HEK293 (cell line): ENCODE results near the gene CLRN1.

ENCODE experiments used
- CTCF ChIA-PET: fragments of 350-600 bp; formaldehyde crosslinking; extraction: SDS; loops from one replicate; lab custom pipeline; 2021; ENCODE audit warnings: antibody characterized with exemption; lab: Yijun Ruan, JAX
- POLR2A ChIA-PET: fragments of 300-600 bp; formaldehyde crosslinking; extraction: SDS; loops from one replicate; lab custom pipeline; 2020; ENCODE audit warnings: antibody characterized with exemption, inconsistent platforms; lab: Yijun Ruan, JAX
- H3K27ac ChIP-seq: fragments of 200-500 bp; sonication (Bioruptor generic); 2 replicates; pipeline ENCODE4 v1.5.1; 2014; ENCODE audit warnings: low read depth, low read length, control low read depth, inconsistent platforms; ENCODE audit errors: extremely low read depth
- H3K36me3 ChIP-seq, 2 experiments: fragments of 200-500 bp in 1 of 2; sonication (Bioruptor generic) in 1 of 2; 1 replicate in 1 of 2; 2 replicates in 1 of 2; pipeline ENCODE4 v1.5.1; 2014 to 2017; ENCODE audit warnings: inconsistent platforms in 2 of 2, low read length in 2 of 2; ENCODE audit not compliant: control insufficient read depth in 2 of 2, insufficient read depth in 1 of 2
- H3K4me1 ChIP-seq: fragments of 200-500 bp; sonication (Bioruptor generic); 2 replicates; pipeline ENCODE4 v1.5.1; 2014; ENCODE audit warnings: mild to moderate bottlenecking, low read length, inconsistent platforms; ENCODE audit not compliant: control insufficient read depth, insufficient read depth
- H3K4me3 ChIP-seq: 2 replicates; pipeline ENCODE4 v1.5.1; 2011; ENCODE audit warnings: low read depth, mild to moderate bottlenecking, control low read depth, low read length, moderate library complexity
- H3K9me3 ChIP-seq: fragments of 200-500 bp; sonication (Bioruptor generic); 2 replicates; pipeline ENCODE4 v1.5.1; 2014; ENCODE audit warnings: low read depth, low read length, inconsistent platforms; ENCODE audit not compliant: control insufficient read depth, insufficient read depth
- BCL6B ChIP-seq: fragments of 450-650 bp; formaldehyde crosslinking; IDR thresholded peaks from 2 replicates; pipeline ENCODE4 v1.5.1; 2017; ENCODE audit warnings: missing biosample characterization, missing genetic modification characterization
- CTCF ChIP-seq: fragments of 450-650 bp; formaldehyde crosslinking; IDR thresholded peaks from 2 replicates; pipeline ENCODE4 v1.5.1; 2016; ENCODE audit warnings: missing biosample characterization, missing genetic modification characterization
- KLF8 ChIP-seq: fragments of 450-650 bp; formaldehyde crosslinking; IDR thresholded peaks from 2 replicates; pipeline ENCODE4 v1.5.1; 2016; ENCODE audit warnings: missing biosample characterization, missing genetic modification characterization
- OSR2 ChIP-seq: fragments of 450-650 bp; formaldehyde crosslinking; IDR thresholded peaks from 2 replicates; pipeline ENCODE4 v1.5.1; 2016; ENCODE audit warnings: missing biosample characterization, missing genetic modification characterization
- RBAK ChIP-seq: fragments of 450-650 bp; formaldehyde crosslinking; IDR thresholded peaks from 2 replicates; pipeline ENCODE4 v1.5.1; 2016; ENCODE audit warnings: missing biosample characterization, missing genetic modification characterization
- SCRT1 ChIP-seq: fragments of 450-650 bp; formaldehyde crosslinking; IDR thresholded peaks from 2 replicates; pipeline ENCODE4 v1.5.1; 2016; ENCODE audit warnings: missing biosample characterization, missing genetic modification characterization, borderline replicate concordance
- SP2 ChIP-seq: fragments of 450-650 bp; formaldehyde crosslinking; IDR thresholded peaks from 2 replicates; pipeline ENCODE4 v1.5.1; 2016; ENCODE audit warnings: missing biosample characterization, missing genetic modification characterization
- TCF7L2 ChIP-seq: IDR thresholded peaks from 2 replicates; pipeline ENCODE4 v1.6.1; 2011; ENCODE audit warnings: low read depth, mild to moderate bottlenecking, inconsistent platforms, low read length, moderate library complexity, borderline replicate concordance
- TRIM28 ChIP-seq: IDR thresholded peaks from 2 replicates; pipeline ENCODE4 v1.6.1; 2011; ENCODE audit warnings: low read length, control low read depth, borderline replicate concordance
- ZBTB1 ChIP-seq: fragments of 450-650 bp; formaldehyde crosslinking; IDR thresholded peaks from 2 replicates; pipeline ENCODE4 v1.5.1; 2016; ENCODE audit warnings: missing biosample characterization, missing genetic modification characterization
- ZBTB8A ChIP-seq: fragments of 450-650 bp; formaldehyde crosslinking; IDR thresholded peaks from 2 replicates; pipeline ENCODE4 v1.5.1; 2016; ENCODE audit warnings: missing biosample characterization, missing genetic modification characterization
- ZFP41 ChIP-seq: fragments of 450-650 bp; formaldehyde crosslinking; IDR thresholded peaks from 2 replicates; pipeline ENCODE4 v1.5.1; 2016; ENCODE audit warnings: missing biosample characterization, missing genetic modification characterization, borderline replicate concordance
- ZNF112 ChIP-seq: fragments of 450-650 bp; formaldehyde crosslinking; IDR thresholded peaks from 2 replicates; pipeline ENCODE4 v1.5.0; 2017; ENCODE audit warnings: missing biosample characterization, missing genetic modification characterization
- ZNF174 ChIP-seq: fragments of 450-650 bp; formaldehyde crosslinking; IDR thresholded peaks from 2 replicates; pipeline ENCODE4 v1.5.0; 2017; ENCODE audit warnings: missing biosample characterization, mild to moderate bottlenecking, missing genetic modification characterization
- ZNF211 ChIP-seq: fragments of 450-650 bp; formaldehyde crosslinking; IDR thresholded peaks from 2 replicates; pipeline ENCODE4 v1.5.1; 2016; ENCODE audit warnings: low read depth, missing biosample characterization, missing genetic modification characterization
- ZNF239 ChIP-seq: fragments of 450-650 bp; formaldehyde crosslinking; IDR thresholded peaks from 2 replicates; pipeline ENCODE4 v1.5.1; 2016; ENCODE audit warnings: missing biosample characterization, missing genetic modification characterization
- ZNF366 ChIP-seq: fragments of 450-650 bp; formaldehyde crosslinking; conservative IDR thresholded peaks from 2 replicates; pipeline ENCODE4 v1.5.1; 2016; ENCODE audit warnings: missing biosample characterization, missing genetic modification characterization
- ZNF394 ChIP-seq: fragments of 450-650 bp; formaldehyde crosslinking; IDR thresholded peaks from 2 replicates; pipeline ENCODE4 v1.5.1; 2016; ENCODE audit warnings: missing biosample characterization, missing genetic modification characterization, mild to moderate bottlenecking, moderate library complexity, borderline replicate concordance
- ZNF473 ChIP-seq: fragments of 450-650 bp; formaldehyde crosslinking; IDR thresholded peaks from 2 replicates; pipeline ENCODE4 v1.5.1; 2017; ENCODE audit warnings: missing biosample characterization, missing genetic modification characterization
- ZNF521 ChIP-seq: fragments of 450-650 bp; formaldehyde crosslinking; IDR thresholded peaks from 2 replicates; pipeline ENCODE4 v1.5.1; 2017; ENCODE audit warnings: missing biosample characterization, mild to moderate bottlenecking, missing genetic modification characterization
- ZNF544 ChIP-seq: fragments of 450-650 bp; formaldehyde crosslinking; IDR thresholded peaks from 2 replicates; pipeline ENCODE4 v1.5.0; 2017; ENCODE audit warnings: missing biosample characterization, missing genetic modification characterization
- ZNF560 ChIP-seq: fragments of 450-650 bp; formaldehyde crosslinking; IDR thresholded peaks from 2 replicates; pipeline ENCODE4 v1.5.1; 2017; ENCODE audit warnings: missing biosample characterization, missing genetic modification characterization, borderline replicate concordance
- ZNF626 ChIP-seq: fragments of 450-650 bp; sonication (Bioruptor Pico); formaldehyde crosslinking; IDR thresholded peaks from 2 replicates; pipeline ENCODE4 v1.5.1; 2018; ENCODE audit warnings: missing biosample characterization, missing genetic modification characterization, inconsistent platforms
- ZNF639 ChIP-seq: fragments of 450-650 bp; formaldehyde crosslinking; IDR thresholded peaks from 2 replicates; pipeline ENCODE4 v1.5.1; 2016; ENCODE audit warnings: missing biosample characterization, missing genetic modification characterization
- ZNF658 ChIP-seq: fragments of 450-650 bp; formaldehyde crosslinking; IDR thresholded peaks from 2 replicates; pipeline ENCODE4; 2016; ENCODE audit warnings: missing biosample characterization, missing genetic modification characterization
- ZNF768 ChIP-seq: fragments of 450-650 bp; formaldehyde crosslinking; IDR thresholded peaks from 2 replicates; pipeline ENCODE4 v1.5.1; 2018; ENCODE audit warnings: missing biosample characterization, mild to moderate bottlenecking, missing genetic modification characterization
- ZNF777 ChIP-seq: fragments of 450-650 bp; formaldehyde crosslinking; IDR thresholded peaks from 2 replicates; pipeline ENCODE4 v1.5.1; 2017; ENCODE audit warnings: missing biosample characterization, missing genetic modification characterization, borderline replicate concordance

Gene CLRN1

GRCh38 chr3:150890831-150891230 lies 81.7 kb downstream of the CLRN1 start:
- Histone ChIP-seq H3K4me1 (no peaks in the 10 kb centered on the region), H3K9me3 (no peaks in the 10 kb centered on the region), H3K27ac (no peak overlapping the region), H3K4me3 (no peak overlapping the region)
- TF ChIP-seq SP2 (tag by site-specific recombination) = no peak
- no peak for TF ChIP-seq TRIM28
- no peak for TF ChIP-seq CTCF (tag by site-specific recombination)
- no peak for TF ChIP-seq TCF7L2
- TF ChIP-seq OSR2 = no peak
- TF ChIP-seq ZNF777 = no peak
- no peak for TF ChIP-seq ZNF473 (tag by site-specific recombination)
- TF ChIP-seq ZBTB1 (tag by site-specific recombination) = no peak
- no peak for TF ChIP-seq ZNF366 (tag by site-specific recombination)
- no peak for TF ChIP-seq ZNF768 (tag by site-specific recombination)
- no peak for TF ChIP-seq SCRT1 (tag by site-specific recombination)
- no peak for TF ChIP-seq ZNF626 (tag by site-specific recombination)
- no peak for TF ChIP-seq ZNF521
- no peak for TF ChIP-seq ZFP41 (tag by site-specific recombination)
- no peak for TF ChIP-seq RBAK (tag by site-specific recombination)
- TF ChIP-seq ZBTB8A = no peak
- no peak for TF ChIP-seq ZNF658
- TF ChIP-seq ZNF174 (tag by site-specific recombination) = no peak
- no peak for TF ChIP-seq ZNF112 (tag by site-specific recombination)
- TF ChIP-seq, all 188 proteins: peak for 0
- ChIA-PET POLR2A (no interaction called here), CTCF (no interaction called here)
- H3K36me3 ChIP-seq = no peaks in the 10 kb centered on the region

- TF ChIP-seq BCL6B (tag by site-specific recombination) (no peak), ZNF239 (no peak), ZNF473 (tag by site-specific recombination) (no peak), ZNF174 (tag by site-specific recombination) (no peak), ZNF544 (no peak), ZNF211 (no peak)
- no peaks in the 10 kb centered on the region for H3K36me3 ChIP-seq
- H3K4me1 ChIP-seq = no peaks in the 10 kb centered on the region
- H3K27ac ChIP-seq = no peak overlapping the region
- CTCF ChIA-PET = no interaction called here
- POLR2A ChIA-PET = no interaction called here
- H3K4me3 ChIP-seq = no peak overlapping the region
- no peaks in the 10 kb centered on the region for H3K9me3 ChIP-seq
Observed at GRCh38 chr3:150890295-150890694, 82.2 kb downstream of the CLRN1 start.

GRCh38 chr3:150889106-150889505 lies 83.4 kb downstream of the CLRN1 start:
- ChIA-PET POLR2A (no interaction called here), CTCF (interaction anchor here (0.7 kb wide), 1 partner anchor 49 kb away, joined by 4 read pairs; no protein-coding TSS in a partner anchor)
- H3K9me3 ChIP-seq = no peaks in the 10 kb centered on the region
- no peak overlapping the region for H3K4me3 ChIP-seq
- TF ChIP-seq ZNF639 (tag by site-specific recombination) (no peak), KLF8 (tag by site-specific recombination) (no peak), ZNF394 (tag by site-specific recombination) (no peak), ZNF560 (no peak)
- H3K27ac ChIP-seq = no peak overlapping the region
- no peaks in the 10 kb centered on the region for H3K4me1 ChIP-seq
- no peaks in the 10 kb centered on the region for H3K36me3 ChIP-seq
